ENCODE data around the gene ZNF423. TPM values are rescaled to one million over a fixed set of nuclear protein-coding genes. Genes with fewer than 3 reads are reported as not detected.
"Not testable (repeated sequence)": the region's sequence is repeated elsewhere in the genome, so short reads cannot be mapped to it uniquely, and the experiment has no call there.

The ZNF423 gene
- total RNA-seq, 1 experiment from 2014 or later = not detected

- DNase-seq (ENCODE audit: low read depth) = no peak
These were observed 267.9 kb downstream of the ZNF423 start for GRCh38 chr16:49588026-49588425.

- DNase-seq (ENCODE audit: low read depth) = no peak
These were observed 268.4 kb downstream of the ZNF423 start for GRCh38 chr16:49587511-49587910.

- DNase-seq (ENCODE audit: low read depth) = no peak
These were observed 269.2 kb downstream of the ZNF423 start for GRCh38 chr16:49586466-49587450.

- DNase-seq (ENCODE audit: low read depth) = no peak
These were observed 270.6 kb downstream of the ZNF423 start for GRCh38 chr16:49585143-49585832.

GRCh38 chr16:49583911-49584310 lies 272.0 kb downstream of the ZNF423 start:
- DNase-seq (ENCODE audit: low read depth) = no peak

- no peak for DNase-seq (ENCODE audit: low read depth)
These were observed 274.1 kb downstream of the ZNF423 start for GRCh38 chr16:49581630-49582298.

GRCh38 chr16:49580751-49581303 lies 275.1 kb downstream of the ZNF423 start:
- no peak for DNase-seq (ENCODE audit: low read depth)

GRCh38 chr16:49578435-49579024 lies 277.4 kb downstream of the ZNF423 start:
- no peak for DNase-seq (ENCODE audit: low read depth)

GRCh38 chr16:49578018-49578417 lies 277.9 kb downstream of the ZNF423 start:
- no peak for DNase-seq (ENCODE audit: low read depth)

- DNase-seq (ENCODE audit: low read depth) = no peak
These were observed 279.0 kb downstream of the ZNF423 start for GRCh38 chr16:49576941-49577340.

GRCh38 chr16:49576173-49576494 lies 279.8 kb downstream of the ZNF423 start:
- DNase-seq (ENCODE audit: low read depth) = no peak

GRCh38 chr16:49575346-49576172 lies 280.4 kb downstream of the ZNF423 start:
- peak; percentile 5 for DNase-seq (ENCODE audit: low read depth)

- no peak for DNase-seq (ENCODE audit: low read depth)
These were observed 281.1 kb downstream of the ZNF423 start for GRCh38 chr16:49574826-49575225.

- peak; percentile 8 for DNase-seq (ENCODE audit: low read depth)
These were observed 288.0 kb downstream of the ZNF423 start for GRCh38 chr16:49567950-49568349.

- no peak for DNase-seq (ENCODE audit: low read depth)
These were observed 289.5 kb downstream of the ZNF423 start for GRCh38 chr16:49566432-49566831.

GRCh38 chr16:49564496-49565229 lies 291.2 kb downstream of the ZNF423 start:
- DNase-seq (ENCODE audit: low read depth) = no peak

- no peak for DNase-seq (ENCODE audit: low read depth)
These were observed 292.2 kb downstream of the ZNF423 start for GRCh38 chr16:49563666-49564065.

- not testable (repeated sequence) for DNase-seq (ENCODE audit: low read depth)
These were observed 293.0 kb downstream of the ZNF423 start for GRCh38 chr16:49562894-49563293.

GRCh38 chr16:49562228-49562627 lies 293.7 kb downstream of the ZNF423 start:
- no peak for DNase-seq (ENCODE audit: low read depth)
